Cerebellar nuclear complex (tissue), 1 donor: ENCODE data around the gene TNFAIP8L1.

Experiments
- DNase-seq, 2 experiments: peaks; one replicate each; lab custom pipeline; 2025; lab: John Stamatoyannopoulos, UW

The TNFAIP8L1 gene

GRCh38 chr19:4649392-4650047, 10.2 kb downstream of the TNFAIP8L1 start:
- no peak for DNase-seq

- DNase-seq, result no peak
Measured at GRCh38 chr19:4650159-4650558, 10.8 kb downstream of the TNFAIP8L1 start.

GRCh38 chr19:4652075-4652474, 12.8 kb downstream of the TNFAIP8L1 start:
- DNase-seq, result no peak

- no peak for DNase-seq
Measured at GRCh38 chr19:4653793-4654436, 14.6 kb downstream of the TNFAIP8L1 start.

- DNase-seq, result no peak
Measured at GRCh38 chr19:4654437-4655361, 15.4 kb downstream of the TNFAIP8L1 start.

GRCh38 chr19:4656102-4656501, 16.8 kb downstream of the TNFAIP8L1 start:
- no peak for DNase-seq

- DNase-seq, result no peak
Measured at GRCh38 chr19:4657262-4657661, 17.9 kb downstream of the TNFAIP8L1 start.

GRCh38 chr19:4657835-4658234, 18.5 kb downstream of the TNFAIP8L1 start:
- no peak for DNase-seq

GRCh38 chr19:4660181-4660791, 21.0 kb downstream of the TNFAIP8L1 start:
- no peak for DNase-seq

- no peak for DNase-seq
Measured at GRCh38 chr19:4660993-4661392, 21.7 kb downstream of the TNFAIP8L1 start.

GRCh38 chr19:4662020-4662695, 22.8 kb downstream of the TNFAIP8L1 start:
- no peak for DNase-seq

GRCh38 chr19:4662812-4663211, 23.5 kb downstream of the TNFAIP8L1 start:
- DNase-seq, result no peak

- no peak for DNase-seq
Measured at GRCh38 chr19:4664642-4665041, 25.3 kb downstream of the TNFAIP8L1 start.

GRCh38 chr19:4669723-4670480, 30.6 kb downstream of the TNFAIP8L1 start, which contains the start of gene MYDGF:
Gene MYDGF (minus strand): TSS chr19:4670342. CDS start chr19:4670334, 8 bp downstream.
- DNase-seq, result peak in 1 of 2 experiments; percentile 50

GRCh38 chr19:4671185-4671851, 32.0 kb downstream of the TNFAIP8L1 start:
- no peak for DNase-seq

GRCh38 chr19:4673216-4673615, 33.9 kb downstream of the TNFAIP8L1 start:
- DNase-seq, result no peak

- no peak for DNase-seq
Measured at GRCh38 chr19:4673726-4674125, 34.4 kb downstream of the TNFAIP8L1 start.

- no peak for DNase-seq
Measured at GRCh38 chr19:4675346-4675745, 36.0 kb downstream of the TNFAIP8L1 start.

GRCh38 chr19:4676955-4677731, 37.8 kb downstream of the TNFAIP8L1 start:
- DNase-seq, result peak in 1 of 2 experiments; percentile 51
